ENCODE measurements around the gene OAS2. TPM values are rescaled to one million over a fixed set of nuclear protein-coding genes. Genes with fewer than 3 reads are reported as not detected.

The OAS2 gene
- total and polyA plus RNA-seq, 2 of the 8 experiments (the other 6 are each of a cell fraction or from before 2014, with no cell fraction given) = 0.06 TPM; not detected in 1

- Histone ChIP-seq H3K23me2 (ENCODE audit: low read depth, low read length) (no peaks in the 10 kb centered on the region; the same call in 1 of the 2 replicates), H3K27me3 (replicated peaks in 1 of 4; ENCODE audit: control insufficient read depth in 3 of 4, extremely low read depth in 1 of 4, insufficient read depth in 3 of 4, low read length in 3 of 4) (no peaks in the 10 kb centered on the region), H3K79me2 (ENCODE audit: control insufficient read depth in 1 of 2, insufficient read depth in 2 of 2, low read length in 2 of 2) (no peaks in the 10 kb centered on the region), H2BK5ac (ENCODE audit: low read depth, low read length) (no peak overlapping the region), H3K27ac (ENCODE audit: low read depth, low read length) (no peak overlapping the region), H3K4me1 (replicated peaks in 1 of 4; ENCODE audit: control insufficient read depth in 3 of 4, insufficient read depth in 4 of 4, low read length in 3 of 4) (no peaks in the 10 kb centered on the region; a peak in 1 of 7 replicates), H3K14ac (ENCODE audit: insufficient read length) (no peak overlapping the region), H3K36me3 (ENCODE audit: control insufficient read depth in 2 of 4, insufficient read depth in 4 of 4, low read length in 3 of 4) (no peaks in the 10 kb centered on the region), H4K20me1 (replicated peaks in 1 of 2; ENCODE audit: control insufficient read depth in 1 of 2, insufficient read depth in 2 of 2, low read length in 2 of 2) (no peaks in the 10 kb centered on the region), H2BK120ac (replicated peaks; ENCODE audit: low read depth, low read length) (no peak overlapping the region), H3K56ac (replicated peaks; ENCODE audit: insufficient read length, low read depth, low read length) (no peak overlapping the region), H4K91ac (replicated peaks; ENCODE audit: insufficient read length, low read length) (peak overlapping the region; percentile 9), H2BK15ac (ENCODE audit: low read length) (no peak overlapping the region), H2BK12ac (ENCODE audit: low read depth, low read length) (0 out of 2 replicates have a peak overlapping the region, but pooled peaks have one; percentile 34), H2AFZ (ENCODE audit: low read length) (no peak overlapping the region), H4K8ac (ENCODE audit: extremely low read depth, insufficient read depth, low read length) (no peak overlapping the region), H3K9ac (replicated peaks in 1 of 4; ENCODE audit: extremely low read depth in 1 of 4, low read depth in 3 of 4, low read length in 3 of 4) (no peak overlapping the region), H4K5ac (ENCODE audit: insufficient read length, low read depth, low read length) (peak overlapping the region; percentile 9), H3K18ac (ENCODE audit: extremely low read depth, low read length) (no peak overlapping the region), H3K9me3 (ENCODE audit: insufficient read depth in 2 of 2, low read depth in 1 of 2, low read length in 1 of 2) (peaks cover 0 to 2% of the 10 kb centered on the region in 2 experiments; a peak in 2 of 4 replicates), H3K4me2 (ENCODE audit: insufficient read depth in 1 of 2, low read depth in 2 of 2, low read length in 2 of 2) (no peak overlapping the region; a peak in 1 of 4 replicates), H3K4me3 (ENCODE audit: extremely low read depth in 1 of 4, insufficient read depth in 2 of 4, low read depth in 3 of 4, low read length in 4 of 4) (no peak overlapping the region; a peak in 1 of 8 replicates), H3K23ac (ENCODE audit: insufficient read length) (no peak overlapping the region), H2BK20ac (ENCODE audit: low read length) (peak overlapping the region; percentile 73; the same call in 1 of the 2 replicates), H3K4ac (replicated peaks; ENCODE audit: insufficient read length, low read depth, low read length) (peak overlapping the region; percentile 30), H2AK5ac (ENCODE audit: low read depth, low read length) (no peak overlapping the region; the same call in 1 of the 2 replicates), H3K79me1 (ENCODE audit: low read depth, low read length) (no peaks in the 10 kb centered on the region)
- ChIA-PET POLR2A (ENCODE audit: partially characterized antibody) (no interaction called here), CTCF (ENCODE audit: partially characterized antibody) (interaction anchor here (0.6 to 15.8 kb wide), 11 partner anchors 8 to 207 kb away, joined by 3 to 202 read pairs (median 5); partner anchors contain the start of gene OAS2)
- 81% methylated on average over 1 of the region's 1 CpG; no CpG with 5 or more reads in 1 of the 2 experiments for WGBS, 2 experiments (ENCODE audit: extremely low coverage in 1 of 2, insufficient coverage in 1 of 2, insufficient read length in 1 of 2, insufficient replicate concordance in 2 of 2, low coverage in 1 of 2, low lambda C conversion rate in 2 of 2, missing lambda C conversion rate in 1 of 2)
- TF ChIP-seq CREB1 (IDR thresholded peaks at IDR 0.05) = no peak
- no peak for TF ChIP-seq KDM5A (IDR thresholded peaks at IDR 0.05; ENCODE audit: low read length)
- no peak for TF ChIP-seq KDM1A (IDR thresholded peaks at IDR 0.05; ENCODE audit: borderline replicate concordance, low read length)
- TF ChIP-seq POLR2AphosphoS5 (IDR thresholded peaks at IDR 0.05; ENCODE audit: low read depth, low read length) = no peak
- TF ChIP-seq JUN (IDR thresholded peaks at IDR 0.05; ENCODE audit: low read depth, low read length) = no peak
- DNase-seq (ENCODE audit: low read depth in 1 of 2, low spot score in 2 of 2) (no peak), FAIRE-seq (no peak)
Observed at GRCh38 chr12:112989806-112990205, 11.5 kb downstream of the OAS2 start.
